Measurements from ENCODE around the gene SART1.

SART1 gene

GRCh38 chr11:65961267-65962140 lies at the start of gene SART1:
TSS of gene SART1 (plus strand) at chr11:65961734. CDS start at chr11:65961781, 47 bp downstream.
- DNase-seq (ENCODE audit: low read depth in 2 of 2, low spot score in 1 of 2), result peak; percentile 83 to 93

DNA sequence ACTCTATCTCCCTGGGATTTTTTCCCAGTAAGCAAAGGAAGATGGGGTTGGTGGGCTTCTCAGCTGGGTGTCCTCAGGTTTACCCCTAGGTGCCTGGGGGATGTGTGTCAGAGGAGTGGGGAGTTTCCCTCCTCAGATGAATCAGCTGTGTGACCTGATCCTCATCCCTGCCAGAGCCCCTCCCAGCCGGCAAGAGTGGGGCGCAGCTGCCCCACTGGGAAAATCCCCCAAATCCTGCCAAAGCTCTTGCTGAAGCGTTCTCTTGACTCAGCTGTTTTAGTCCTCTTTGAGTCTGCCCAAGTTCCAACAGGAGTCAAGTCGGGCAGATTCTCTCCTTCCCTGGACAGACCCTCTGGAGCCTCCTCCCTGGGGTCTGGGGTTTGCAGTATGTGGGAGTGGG lies 48.7 kb upstream of the SART1 start:
- DNase-seq (ENCODE audit: low read depth in 2 of 2, low spot score in 1 of 2), result no peak

- no peak for DNase-seq (ENCODE audit: low read depth in 2 of 2, low spot score in 1 of 2)
These were observed 46.3 kb upstream of the SART1 start for GRCh38 chr11:65915101-65915820.

DNA sequence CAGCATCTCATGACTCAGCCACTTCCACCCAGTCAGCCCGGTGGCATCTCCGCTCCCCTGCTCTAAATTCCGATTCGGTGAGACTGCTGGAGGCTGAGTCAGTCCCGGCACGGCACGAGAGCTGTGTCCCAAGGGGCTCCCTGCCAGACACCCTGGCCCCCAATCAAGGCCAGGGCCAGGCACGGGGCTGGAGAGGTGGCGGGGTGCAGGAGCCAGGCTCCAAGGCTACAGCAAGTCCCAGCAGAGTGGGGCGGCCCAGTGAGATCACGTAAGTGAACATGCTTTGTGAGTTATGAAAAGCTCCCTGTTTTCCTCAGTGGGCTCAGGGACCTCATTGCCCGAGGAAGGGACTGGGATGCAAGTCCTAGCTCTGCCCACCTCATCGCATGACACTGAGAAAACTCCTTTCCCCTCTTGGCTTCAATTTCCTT lies 45.7 kb upstream of the SART1 start:
- no peak for DNase-seq (ENCODE audit: low read depth in 2 of 2, low spot score in 1 of 2)

GRCh38 chr11:65916391-65916790 lies 45.1 kb upstream of the SART1 start:
- no peak for DNase-seq (ENCODE audit: low read depth in 2 of 2, low spot score in 1 of 2)

GRCh38 chr11:65917077-65917433 lies 44.5 kb upstream of the SART1 start:
- DNase-seq (ENCODE audit: low read depth in 2 of 2, low spot score in 1 of 2), result no peak

DNA sequence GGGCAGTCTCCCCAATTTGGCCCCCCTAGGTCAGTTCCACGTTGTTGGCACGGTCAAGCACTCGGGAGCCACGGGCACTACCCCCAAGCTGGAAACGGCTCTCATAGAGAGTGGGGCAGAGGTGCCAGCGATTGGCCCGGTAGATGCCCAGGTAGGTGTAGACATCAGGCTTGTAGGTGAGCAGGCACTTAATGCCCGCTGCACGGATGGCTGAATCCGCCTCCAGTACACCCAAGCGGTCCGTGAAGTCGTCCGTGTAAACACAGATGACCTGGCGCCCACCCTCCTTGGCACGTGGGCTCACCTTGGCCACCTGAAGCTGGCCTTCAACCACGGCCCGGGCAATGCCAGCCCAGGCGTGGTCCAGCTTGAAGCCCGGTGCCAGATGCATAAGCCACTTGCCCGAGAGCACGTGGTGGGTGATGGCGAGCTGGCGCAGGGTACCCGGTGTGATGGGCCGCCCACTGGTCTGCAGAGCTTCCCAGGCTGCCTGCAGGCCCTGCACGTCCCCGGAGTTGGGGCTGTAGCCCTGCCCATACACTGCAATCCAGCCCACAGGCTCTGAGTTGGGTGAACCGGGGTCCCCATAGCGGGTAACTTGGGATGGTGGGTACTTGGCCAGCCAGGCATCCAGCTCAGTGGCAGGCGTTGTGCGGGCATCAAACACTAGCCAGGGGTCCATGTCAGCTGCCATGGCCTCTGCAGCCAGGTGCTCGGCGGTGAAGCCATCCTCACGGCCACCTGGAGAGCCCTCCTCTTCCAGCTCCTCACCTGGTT lies 43.9 kb upstream of the SART1 start:
- no peak for DNase-seq (ENCODE audit: low read depth in 2 of 2, low spot score in 1 of 2)

DNA sequence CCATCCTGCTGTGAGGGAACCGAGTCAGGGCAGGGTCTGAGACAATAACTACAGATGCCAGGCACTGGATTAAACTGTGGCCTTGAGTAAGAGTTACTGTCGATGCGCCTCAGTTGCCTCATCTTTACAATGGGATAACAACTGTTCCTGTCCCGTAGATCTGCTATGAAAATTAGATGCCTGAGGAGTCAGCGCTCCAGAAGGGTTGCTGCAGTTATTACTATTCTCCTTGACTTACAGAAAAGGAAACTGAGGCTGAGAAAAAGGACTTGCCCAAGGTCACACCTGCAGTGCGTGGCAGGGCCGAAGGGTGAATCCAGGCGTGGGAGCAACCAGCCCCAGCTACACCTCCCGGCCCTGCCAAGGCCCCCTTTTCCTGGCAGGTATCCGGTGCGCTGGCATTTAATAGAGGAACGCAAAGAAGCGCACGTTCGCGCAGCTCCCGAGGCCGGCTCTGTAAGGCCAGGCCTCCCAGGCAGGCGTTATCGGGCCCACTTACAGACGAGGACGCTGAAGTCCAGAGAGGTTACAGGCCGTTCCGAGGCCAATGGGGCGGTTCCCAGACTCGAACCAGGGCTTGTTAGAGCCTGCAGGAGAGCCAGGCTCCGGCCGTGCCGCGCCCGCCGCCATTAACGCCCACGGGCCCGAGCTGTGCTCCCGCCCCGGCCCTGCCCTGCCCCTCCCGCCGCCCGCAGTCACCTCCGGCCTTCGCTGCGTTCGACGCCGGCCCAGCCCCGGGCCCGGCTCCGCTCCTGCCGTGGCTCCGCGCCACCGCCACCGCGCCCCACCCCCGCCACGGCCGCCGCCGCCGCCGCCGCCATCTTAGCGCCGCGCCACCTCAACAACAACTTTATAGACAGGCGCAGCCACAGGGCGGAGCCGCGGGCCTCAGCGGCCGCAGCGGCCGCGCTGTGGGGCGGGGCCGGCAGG lies 43.1 kb upstream of the SART1 start, which contains the start of gene C11orf68:
C11orf68 (minus strand) TSS at position 852 of the 930 bp plus-strand sequence; CDS start at position 821, 31 bp downstream.
- peak in 1 of 2 donors; percentile 24 for DNase-seq (ENCODE audit: low read depth in 2 of 2, low spot score in 1 of 2)

- DNase-seq (ENCODE audit: low read depth in 2 of 2, low spot score in 1 of 2), result peak; percentile 99
These were observed 42.4 kb upstream of the SART1 start, which contains the start of gene DRAP1 for GRCh38 chr11:65919141-65919572. TSS of gene DRAP1 (plus strand) at chr11:65919426. CDS start at chr11:65919502, 76 bp downstream.

DNA sequence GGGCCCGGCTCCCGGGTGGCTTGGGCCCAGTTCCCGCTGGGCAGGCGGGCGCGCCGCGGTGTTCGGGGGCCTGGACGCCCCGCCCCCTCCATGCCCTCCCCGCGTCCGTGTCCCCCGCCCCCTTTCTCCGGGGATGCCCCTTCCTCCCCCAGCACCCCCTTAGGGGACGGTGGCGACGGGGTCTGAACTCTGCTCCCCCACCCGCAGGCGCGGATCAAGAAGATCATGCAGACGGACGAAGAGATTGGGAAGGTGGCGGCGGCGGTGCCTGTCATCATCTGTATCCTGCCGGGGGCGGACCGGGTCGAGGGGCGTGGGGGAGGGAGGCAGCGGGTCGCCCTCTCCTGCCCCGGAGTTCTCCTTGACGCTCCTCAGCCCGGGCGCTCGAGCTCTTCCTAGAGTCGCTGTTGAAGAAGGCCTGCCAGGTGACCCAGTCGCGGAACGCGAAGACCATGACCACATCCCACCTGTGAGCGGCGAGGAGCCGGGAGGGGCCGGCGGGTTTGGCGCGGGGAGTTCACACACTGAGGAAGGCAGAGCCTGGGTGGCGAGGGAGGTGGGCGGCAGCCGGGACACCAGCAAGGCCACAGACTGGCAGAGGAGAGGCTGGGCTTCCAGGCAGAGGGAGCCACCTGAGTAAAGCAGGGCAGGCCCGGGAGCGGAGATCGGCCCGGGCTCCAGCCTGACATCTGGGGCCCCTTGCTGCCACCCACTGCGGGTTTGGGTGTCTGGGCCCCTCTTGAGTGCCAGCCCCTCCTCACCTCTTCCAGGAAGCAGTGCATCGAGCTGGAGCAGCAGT lies 41.8 kb upstream of the SART1 start:
- DNase-seq (ENCODE audit: low read depth in 2 of 2, low spot score in 1 of 2), result peak; percentile 39 to 41

DNA sequence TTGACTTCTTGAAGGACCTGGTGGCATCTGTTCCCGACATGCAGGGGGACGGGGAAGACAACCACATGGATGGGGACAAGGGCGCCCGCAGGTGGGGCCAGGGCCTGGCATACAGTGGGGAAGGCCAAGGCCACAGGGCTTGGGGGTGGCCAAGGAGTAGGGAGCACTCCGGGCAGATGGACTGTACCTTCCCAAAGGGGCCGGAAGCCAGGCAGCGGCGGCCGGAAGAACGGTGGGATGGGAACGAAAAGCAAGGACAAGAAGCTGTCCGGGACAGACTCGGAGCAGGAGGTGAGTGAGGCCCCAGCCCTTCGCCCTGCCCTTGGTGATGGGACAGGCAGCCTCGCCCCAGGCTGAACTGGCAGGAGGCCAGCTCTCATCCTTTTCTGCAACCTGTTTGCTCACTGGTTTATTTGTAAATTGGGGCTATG lies 41.1 kb upstream of the SART1 start:
- no peak for DNase-seq (ENCODE audit: low read depth in 2 of 2, low spot score in 1 of 2)

- no peak for DNase-seq (ENCODE audit: low read depth in 2 of 2, low spot score in 1 of 2)
These were observed 40.4 kb upstream of the SART1 start for GRCh38 chr11:65921033-65921555.

DNA sequence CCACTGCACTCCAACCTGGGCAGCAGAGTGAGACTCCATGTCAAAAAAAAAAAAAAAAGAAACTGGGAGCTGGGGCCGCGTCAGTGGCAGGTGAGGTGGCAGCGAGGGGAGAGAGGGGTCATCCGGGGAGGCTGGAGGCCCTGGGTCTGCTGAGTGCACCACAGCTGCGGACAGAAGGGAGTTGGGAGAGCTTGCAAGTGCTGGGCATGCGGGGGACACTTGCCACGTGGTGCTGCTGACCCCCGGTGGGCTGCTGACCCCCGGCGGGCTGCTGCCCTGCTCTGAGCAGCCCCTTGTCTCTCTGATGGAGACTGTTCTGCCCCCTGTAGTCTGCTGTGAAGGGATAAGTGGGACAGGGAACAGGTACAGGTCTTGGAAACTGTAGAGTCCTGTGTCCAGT lies 39.7 kb upstream of the SART1 start:
- no peak for DNase-seq (ENCODE audit: low read depth in 2 of 2, low spot score in 1 of 2)

DNA sequence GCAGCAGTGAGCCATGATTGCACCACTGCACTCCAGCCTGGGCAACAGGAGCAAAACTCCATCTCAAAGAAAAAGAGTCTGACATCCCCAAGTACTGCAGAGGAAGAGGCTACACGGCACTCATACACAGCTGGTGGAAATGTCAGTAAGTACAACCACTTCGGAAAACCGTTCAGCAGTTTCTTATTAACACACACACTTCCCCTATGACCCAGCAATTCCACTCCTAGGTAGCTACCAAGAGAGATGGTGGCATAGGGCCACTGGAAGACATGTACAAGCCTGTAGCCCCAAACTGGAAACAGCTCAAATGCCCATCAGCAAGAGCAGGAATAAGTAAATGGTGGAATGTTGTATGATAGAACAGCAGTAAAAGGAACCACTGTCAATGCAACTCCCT lies 39.0 kb upstream of the SART1 start:
- no peak for DNase-seq (ENCODE audit: low read depth in 2 of 2, low spot score in 1 of 2)

- DNase-seq (ENCODE audit: low read depth in 2 of 2, low spot score in 1 of 2), result no peak
These were observed 36.1 kb upstream of the SART1 start for GRCh38 chr11:65925397-65925796.

DNA sequence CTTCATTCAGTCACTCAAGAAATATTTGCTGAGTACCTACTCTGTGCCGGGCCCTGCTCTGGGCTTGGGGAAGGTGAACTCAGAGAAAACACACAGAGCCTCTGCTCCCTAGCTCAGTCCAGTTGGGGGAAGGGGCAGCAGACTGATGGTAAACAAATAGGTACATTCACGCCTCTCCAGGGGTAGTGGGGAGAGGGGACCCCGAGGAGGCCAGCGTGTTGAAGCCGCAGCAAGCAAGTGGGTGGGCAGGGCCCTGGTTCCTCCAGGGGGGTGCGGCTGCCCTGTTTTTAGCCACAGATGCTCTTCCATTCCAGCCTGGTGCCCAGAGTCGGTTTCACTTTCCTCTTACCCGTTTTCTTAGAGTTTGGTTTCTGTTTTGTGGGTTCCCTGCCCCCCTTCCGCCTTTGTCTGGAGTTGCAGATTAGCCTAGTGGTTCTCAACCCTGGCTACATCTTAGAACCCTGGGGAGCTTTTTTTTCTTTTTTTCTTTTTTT lies 33.6 kb upstream of the SART1 start:
- DNase-seq (ENCODE audit: low read depth in 2 of 2, low spot score in 1 of 2), result peak; percentile 36 to 56

DNA sequence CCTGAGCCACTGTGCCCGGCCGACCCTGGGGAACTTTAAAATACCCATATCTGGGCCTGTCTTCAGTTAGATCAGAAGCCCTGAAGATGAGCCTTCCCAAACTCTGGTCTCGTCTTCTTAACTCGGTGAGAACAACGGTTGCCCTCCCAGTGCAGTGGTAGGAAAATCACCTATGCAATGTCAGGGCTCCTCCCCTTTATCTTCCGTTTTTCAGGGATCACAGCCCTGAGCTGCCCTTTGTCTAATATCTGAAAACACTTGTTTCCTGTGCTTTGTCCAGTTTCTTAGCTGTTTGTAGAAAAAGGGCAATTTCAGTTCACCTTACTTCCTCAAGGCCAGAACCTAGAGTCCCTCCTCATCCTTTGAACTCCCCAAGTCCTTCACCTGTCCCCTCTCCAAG lies 32.9 kb upstream of the SART1 start:
- no peak for DNase-seq (ENCODE audit: low read depth in 2 of 2, low spot score in 1 of 2)

GRCh38 chr11:65931773-65932557 lies 29.6 kb upstream of the SART1 start:
- DNase-seq (ENCODE audit: low read depth in 2 of 2, low spot score in 1 of 2), result no peak
